Sigmoid colon (tissue), 4 donors: ENCODE data around the gene LRPPRC.

ENCODE experiments used
- CTCF ChIP-seq, 4 experiments: fragments of 450-650 bp in 3 of 4; fragments of 200-600 bp in 1 of 4; IDR thresholded peaks; one replicate each; pipeline ENCODE4 v1.5.1; 2016 to 2019; ENCODE audit warnings: antibody characterized with exemption in 4 of 4, mild to moderate bottlenecking in 3 of 4, moderate library complexity in 2 of 4
- EP300 ChIP-seq, 4 donors: sonication (generic); formaldehyde crosslinking; IDR thresholded peaks; one replicate each; pipeline ENCODE4 v1.6.1; 2017; ENCODE audit warnings: antibody characterized with exemption in 4 of 4

- TF ChIP-seq CTCF (IDR thresholded peaks at IDR 0.05) (no peak), EP300 (IDR thresholded peaks at IDR 0.05) (no peak)
Measured at GRCh38 chr2:43884689-43885088, 111.1 kb downstream of the LRPPRC start.
